MM.1S (cell line): ENCODE measurements around the gene GFOD2.

Experiments
- CTCF ChIP-seq: fragments of 300-600 bp; sonication (generic); IDR thresholded peaks from 2 replicates; pipeline ENCODE4 v1.5.1; 2016; ENCODE audit warnings: antibody characterized with exemption, low read length, mixed read lengths
- EZH2 ChIP-seq: fragments of 300-600 bp; sonication (generic); optimal IDR thresholded peaks from 2 replicates; pipeline ENCODE3; 2017; ENCODE audit warnings: low read depth, mild to moderate bottlenecking, antibody characterized with exemption, low read length, mixed read lengths
- EZH2phosphoT487 ChIP-seq: fragments of 300-600 bp; sonication (generic); IDR thresholded peaks from 2 replicates; pipeline ENCODE4 v1.6.1; 2018; ENCODE audit warnings: antibody characterized with exemption, low read length

DNA sequence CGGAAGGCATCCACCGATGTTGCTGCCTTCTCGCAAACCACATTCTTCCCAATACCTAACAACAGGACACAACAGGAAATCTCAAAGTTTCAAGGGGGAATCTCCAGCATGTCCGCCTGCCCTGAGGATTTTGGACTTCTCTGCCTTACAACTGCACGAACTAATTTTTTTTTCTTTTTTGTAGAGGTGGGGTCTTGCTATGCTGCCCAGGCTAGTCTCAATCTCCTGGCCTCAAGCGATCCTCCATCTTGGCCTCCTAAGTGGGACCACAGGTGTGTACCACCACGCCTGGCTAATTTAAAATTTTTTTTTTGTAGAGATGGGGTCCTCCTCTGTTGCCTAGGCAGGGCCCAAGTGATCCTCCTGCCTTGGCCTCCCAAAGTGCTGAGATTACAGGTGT, 43.1 kb downstream of the GFOD2 start:
- TF ChIP-seq CTCF (no peak), EZH2 (no peak), EZH2phosphoT487 (no peak)
